Stomach (tissue), 4 donors: Measurements from ENCODE around the gene NPPC.

Experiments
- EP300 ChIP-seq: sonication (generic); formaldehyde crosslinking; IDR thresholded peaks from one replicate; pipeline ENCODE4 v1.6.1; 2017; ENCODE audit warnings: antibody characterized with exemption
- POLR2A ChIP-seq, 4 donors: fragments of 450-650 bp; IDR thresholded peaks; one replicate each; pipeline ENCODE4 v1.6.1; 2016; ENCODE audit warnings: antibody characterized with exemption in 4 of 4, control low read depth in 2 of 4, mild to moderate bottlenecking in 1 of 4, moderate library complexity in 1 of 4
- POLR2AphosphoS5 ChIP-seq, 3 donors: sonication (generic); formaldehyde crosslinking; IDR thresholded peaks; one replicate each; pipeline ENCODE4 v1.6.1; 2016; ENCODE audit warnings: antibody characterized with exemption in 3 of 3
- TF ChIP-seq, protein P1 (sequence below), 7 experiments: fragments of 450-650 bp in 4 of 7; fragments of 200-600 bp in 3 of 7; sonication (generic) in 3 of 7; IDR thresholded peaks; one replicate each; pipeline ENCODE4 v1.5.1; 2016 to 2019; ENCODE audit warnings: antibody characterized with exemption in 7 of 7, control low read depth in 2 of 7, mild to moderate bottlenecking in 1 of 7

DNA sequence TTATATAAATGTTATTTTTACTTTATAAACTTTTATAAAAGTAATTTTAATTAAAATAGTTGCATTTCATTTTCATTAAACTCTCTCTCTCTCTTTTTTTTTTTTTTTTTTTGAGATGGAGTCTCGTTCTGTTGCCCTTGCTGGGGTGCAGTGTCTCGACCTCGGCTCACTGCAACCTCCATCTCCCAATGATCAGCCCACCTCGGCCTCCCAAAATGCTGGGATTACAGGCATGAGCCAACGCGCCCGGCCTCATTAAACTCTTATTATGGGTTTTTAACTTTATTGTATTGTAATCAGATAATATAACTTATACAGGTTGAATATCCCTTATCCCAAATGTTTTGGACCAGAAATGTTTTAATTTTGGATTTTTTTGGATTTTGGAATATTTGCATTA lies 10.9 kb upstream of the NPPC start:
- TF ChIP-seq, protein P1, sequence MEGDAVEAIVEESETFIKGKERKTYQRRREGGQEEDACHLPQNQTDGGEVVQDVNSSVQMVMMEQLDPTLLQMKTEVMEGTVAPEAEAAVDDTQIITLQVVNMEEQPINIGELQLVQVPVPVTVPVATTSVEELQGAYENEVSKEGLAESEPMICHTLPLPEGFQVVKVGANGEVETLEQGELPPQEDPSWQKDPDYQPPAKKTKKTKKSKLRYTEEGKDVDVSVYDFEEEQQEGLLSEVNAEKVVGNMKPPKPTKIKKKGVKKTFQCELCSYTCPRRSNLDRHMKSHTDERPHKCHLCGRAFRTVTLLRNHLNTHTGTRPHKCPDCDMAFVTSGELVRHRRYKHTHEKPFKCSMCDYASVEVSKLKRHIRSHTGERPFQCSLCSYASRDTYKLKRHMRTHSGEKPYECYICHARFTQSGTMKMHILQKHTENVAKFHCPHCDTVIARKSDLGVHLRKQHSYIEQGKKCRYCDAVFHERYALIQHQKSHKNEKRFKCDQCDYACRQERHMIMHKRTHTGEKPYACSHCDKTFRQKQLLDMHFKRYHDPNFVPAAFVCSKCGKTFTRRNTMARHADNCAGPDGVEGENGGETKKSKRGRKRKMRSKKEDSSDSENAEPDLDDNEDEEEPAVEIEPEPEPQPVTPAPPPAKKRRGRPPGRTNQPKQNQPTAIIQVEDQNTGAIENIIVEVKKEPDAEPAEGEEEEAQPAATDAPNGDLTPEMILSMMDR (IDR thresholded peaks at IDR 0.05): no peak
- TF ChIP-seq POLR2AphosphoS5 (IDR thresholded peaks at IDR 0.05) (no peak), POLR2A (IDR thresholded peaks at IDR 0.05) (no peak), EP300 (no peak)
